ENCODE results near the gene CMC1.
"Not testable (repeated sequence)": the region's sequence is repeated elsewhere in the genome, so short reads cannot be mapped to it uniquely, and the experiment has no call there.

The CMC1 gene

GRCh38 chr3:28253040-28253715 is 11.8 kb downstream of the CMC1 start:
- Mint-ChIP-seq H3K4me3 (peak overlapping the region; percentile 26 to 51), H3K27me3 (no peaks in the 10 kb centered on the region), H3K4me1 (ENCODE audit: low read depth in 2 of 2) (peaks cover 51 to 56% of the 10 kb centered on the region in 2 donors)

GRCh38 chr3:28262001-28262400 is 20.6 kb downstream of the CMC1 start:
- Mint-ChIP-seq H3K4me1 (ENCODE audit: low read depth in 2 of 2) (peaks cover 11 to 17% of the 10 kb centered on the region in 2 donors), H3K27ac (no peak overlapping the region), H3K4me3 (no peak overlapping the region), H3K27me3 (no peaks in the 10 kb centered on the region), H3K36me3 (ENCODE audit: insufficient read depth) (peaks cover 16% of the 10 kb centered on the region), H3K9me3 (no peaks in the 10 kb centered on the region)
- ATAC-seq (replicated peaks) (no peak), DNase-seq (no peak)

More at GRCh38 chr3:28253040-28253715, 11.8 kb downstream of the CMC1 start:
- Mint-ChIP-seq H3K36me3 (ENCODE audit: insufficient read depth) (peaks cover 12% of the 10 kb centered on the region), H3K9me3 (no peaks in the 10 kb centered on the region), H3K27ac (peak overlapping the region; percentile 51 to 83)
- ATAC-seq (replicated peaks) (no peak), DNase-seq (no peak)

GRCh38 chr3:28265641-28266040 is 24.2 kb downstream of the CMC1 start:
- H3K4me1 Mint-ChIP-seq (ENCODE audit: low read depth in 2 of 2): peaks cover 6 to 11% of the 10 kb centered on the region in 2 donors
- H3K9me3 Mint-ChIP-seq: no peaks in the 10 kb centered on the region
- H3K36me3 Mint-ChIP-seq (ENCODE audit: insufficient read depth): peaks cover 21% of the 10 kb centered on the region
- no peak overlapping the region for H3K27ac Mint-ChIP-seq
- H3K27me3 Mint-ChIP-seq: no peaks in the 10 kb centered on the region
- ATAC-seq (replicated peaks) (no peak), DNase-seq (no peak)
- no peak overlapping the region for H3K4me3 Mint-ChIP-seq

- no peak for DNase-seq
- Mint-ChIP-seq H3K36me3 (ENCODE audit: insufficient read depth) (peaks cover 19% of the 10 kb centered on the region), H3K27me3 (no peaks in the 10 kb centered on the region), H3K9me3 (peaks cover under 1 to 15% of the 10 kb centered on the region in 2 donors), H3K4me3 (no peak overlapping the region), H3K4me1 (ENCODE audit: low read depth in 2 of 2) (peaks cover 11 to 15% of the 10 kb centered on the region in 2 donors), H3K27ac (peak overlapping the region in 1 of 2 donors; percentile 36)
- no peak for ATAC-seq (replicated peaks)
Measured at GRCh38 chr3:28267984-28268849, 26.8 kb downstream of the CMC1 start.

- Mint-ChIP-seq H3K27ac (no peak overlapping the region), H3K27me3 (no peaks in the 10 kb centered on the region), H3K36me3 (ENCODE audit: insufficient read depth) (peaks cover 18% of the 10 kb centered on the region), H3K9me3 (peaks cover 6 to 23% of the 10 kb centered on the region in 2 donors), H3K4me1 (ENCODE audit: low read depth in 2 of 2) (peaks cover 11 to 15% of the 10 kb centered on the region in 2 donors), H3K4me3 (no peak overlapping the region)
- peak; percentile 49 for ATAC-seq (replicated peaks)
- DNase-seq: no peak
Measured at GRCh38 chr3:28268989-28269388, 27.6 kb downstream of the CMC1 start.

GRCh38 chr3:28269884-28270283 is 28.5 kb downstream of the CMC1 start:
- H3K9me3 Mint-ChIP-seq: peaks cover 8 to 23% of the 10 kb centered on the region in 2 donors
- not testable (repeated sequence) for DNase-seq; H3K4me3 Mint-ChIP-seq; H3K27me3 Mint-ChIP-seq; H3K27ac Mint-ChIP-seq; ATAC-seq (replicated peaks)
- H3K4me1 Mint-ChIP-seq (ENCODE audit: low read depth in 2 of 2): peaks cover 12 to 17% of the 10 kb centered on the region in 2 donors
- peaks cover 18% of the 10 kb centered on the region for H3K36me3 Mint-ChIP-seq (ENCODE audit: insufficient read depth)

GRCh38 chr3:28273837-28274236 is 32.4 kb downstream of the CMC1 start:
- Mint-ChIP-seq H3K9me3 (peaks cover 8 to 23% of the 10 kb centered on the region in 2 donors), H3K27me3 (no peaks in the 10 kb centered on the region), H3K27ac (no peak overlapping the region), H3K4me1 (ENCODE audit: low read depth in 2 of 2) (peaks cover 22 to 29% of the 10 kb centered on the region in 2 donors), H3K4me3 (no peak overlapping the region), H3K36me3 (ENCODE audit: insufficient read depth) (peaks cover 17% of the 10 kb centered on the region)
- ATAC-seq (replicated peaks) (no peak), DNase-seq (no peak)

- no peak for DNase-seq
- Mint-ChIP-seq H3K27ac (peak overlapping the region in 1 of 2 donors; percentile 5), H3K27me3 (no peaks in the 10 kb centered on the region), H3K9me3 (peaks cover under 1 to 2% of the 10 kb centered on the region in 2 donors), H3K36me3 (ENCODE audit: insufficient read depth) (peaks cover 10% of the 10 kb centered on the region), H3K4me1 (ENCODE audit: low read depth in 2 of 2) (peaks cover 16 to 44% of the 10 kb centered on the region in 2 donors), H3K4me3 (no peak overlapping the region)
- no peak for ATAC-seq (replicated peaks)
Measured at GRCh38 chr3:28278918-28279317, 37.5 kb downstream of the CMC1 start.

- DNase-seq (no peak), ATAC-seq (replicated peaks) (no peak)
- Mint-ChIP-seq H3K4me3 (no peak overlapping the region), H3K36me3 (ENCODE audit: insufficient read depth) (peaks cover 10% of the 10 kb centered on the region), H3K27me3 (no peaks in the 10 kb centered on the region), H3K9me3 (no peaks in the 10 kb centered on the region), H3K4me1 (ENCODE audit: low read depth in 2 of 2) (peaks cover 19 to 50% of the 10 kb centered on the region in 2 donors), H3K27ac (peak overlapping the region in 1 of 2 donors; percentile 49)
Measured at GRCh38 chr3:28279770-28280169, 38.4 kb downstream of the CMC1 start.

GRCh38 chr3:28280781-28281180 is 39.4 kb downstream of the CMC1 start:
- DNase-seq: no peak
- Mint-ChIP-seq H3K4me3 (no peak overlapping the region), H3K27ac (no peak overlapping the region), H3K36me3 (ENCODE audit: insufficient read depth) (peaks cover 3% of the 10 kb centered on the region), H3K27me3 (no peaks in the 10 kb centered on the region), H3K9me3 (no peaks in the 10 kb centered on the region), H3K4me1 (ENCODE audit: low read depth in 2 of 2) (peaks cover 24 to 54% of the 10 kb centered on the region in 2 donors)
- ATAC-seq (replicated peaks): no peak

- H3K27ac Mint-ChIP-seq: peak overlapping the region in 1 of 2 donors; percentile 50
- no peak for DNase-seq
- H3K36me3 Mint-ChIP-seq (ENCODE audit: insufficient read depth): peaks cover 5% of the 10 kb centered on the region
- H3K27me3 Mint-ChIP-seq: no peaks in the 10 kb centered on the region
- H3K9me3 Mint-ChIP-seq: no peaks in the 10 kb centered on the region
- peak overlapping the region; percentile 49 to 63 for H3K4me3 Mint-ChIP-seq
- peak; percentile 86 for ATAC-seq (replicated peaks)
- H3K4me1 Mint-ChIP-seq (ENCODE audit: low read depth in 2 of 2): peaks cover 32 to 50% of the 10 kb centered on the region in 2 donors
Measured at GRCh38 chr3:28286595-28286994, 45.2 kb downstream of the CMC1 start.

GRCh38 chr3:28287046-28287445 is 45.6 kb downstream of the CMC1 start:
- ATAC-seq (replicated peaks): no peak
- H3K4me3 Mint-ChIP-seq: peak overlapping the region; percentile 49 to 63
- DNase-seq: no peak
- H3K4me1 Mint-ChIP-seq (ENCODE audit: low read depth in 2 of 2): peaks cover 35 to 49% of the 10 kb centered on the region in 2 donors
- H3K9me3 Mint-ChIP-seq: no peaks in the 10 kb centered on the region
- H3K27me3 Mint-ChIP-seq: no peaks in the 10 kb centered on the region
- peak overlapping the region in 1 of 2 donors; percentile 50 for H3K27ac Mint-ChIP-seq
- peaks cover 6% of the 10 kb centered on the region for H3K36me3 Mint-ChIP-seq (ENCODE audit: insufficient read depth)

GRCh38 chr3:28290863-28291300 is 49.5 kb downstream of the CMC1 start:
- DNase-seq (peak in 1 of 3 experiments; percentile 1), ATAC-seq (replicated peaks) (peak; percentile 44)
- no peaks in the 10 kb centered on the region for H3K9me3 Mint-ChIP-seq
- peaks cover 11% of the 10 kb centered on the region for H3K36me3 Mint-ChIP-seq (ENCODE audit: insufficient read depth)
- peak overlapping the region; percentile 85 to 91 for H3K27ac Mint-ChIP-seq
- peaks cover 28 to 31% of the 10 kb centered on the region in 2 donors for H3K4me1 Mint-ChIP-seq (ENCODE audit: low read depth in 2 of 2)
- peak overlapping the region in 1 of 2 donors; percentile 90 for H3K4me3 Mint-ChIP-seq
- no peaks in the 10 kb centered on the region for H3K27me3 Mint-ChIP-seq

Measured in effector memory CD8-positive, alpha-beta T cell (primary cell).